WTC11 (cell line): ENCODE measurements around the gene ITGAE.
"Not testable (repeated sequence)": the region's sequence is repeated elsewhere in the genome, so short reads cannot be mapped to it uniquely, and the experiment has no call there.

Source experiments
- CBFB ChIP-seq: sonication (generic); formaldehyde crosslinking; IDR thresholded peaks from 2 replicates; pipeline ENCODE4 v1.8.1; 2022; ENCODE audit warnings: mild to moderate bottlenecking, low read depth, missing genetic modification reagents
- FOXK1 ChIP-seq: sonication (generic); formaldehyde crosslinking; IDR thresholded peaks from 2 replicates; pipeline ENCODE4 v1.8.0; 2022; ENCODE audit warnings: mild to moderate bottlenecking, moderate library complexity, missing genetic modification reagents
- GRHL2 ChIP-seq: fragments of 250-450 bp; sonication (Bioruptor Pico); IDR thresholded peaks from 2 replicates; pipeline ENCODE4 v1.8.0; 2022; ENCODE audit warnings: mild to moderate bottlenecking, moderate library complexity; ENCODE audit not compliant: insufficient replicate concordance, severe bottlenecking
- NFATC4 ChIP-seq: fragments of 250-450 bp; sonication (Bioruptor Pico); IDR thresholded peaks from 2 replicates; pipeline ENCODE4 v1.9.0; 2021; ENCODE audit warnings: mild to moderate bottlenecking
- NFYB ChIP-seq: sonication (generic); formaldehyde crosslinking; conservative IDR thresholded peaks from 2 replicates; pipeline ENCODE4 v1.8.0; 2022; ENCODE audit warnings: low read depth, missing genetic modification reagents
- TF ChIP-seq, protein P1 (sequence below): sonication (generic); formaldehyde crosslinking; IDR thresholded peaks from 2 replicates; pipeline ENCODE4 v1.8.0; 2022; ENCODE audit warnings: mild to moderate bottlenecking, missing genetic modification reagents
- TF ChIP-seq, protein P2 (sequence below): fragments of 200-600 bp; IDR thresholded peaks from 2 replicates; pipeline ENCODE4 v1.8.0; 2022; ENCODE audit warnings: antibody characterized with exemption
- TF ChIP-seq, protein P3 (sequence below): sonication (generic); formaldehyde crosslinking; IDR thresholded peaks from 2 replicates; pipeline ENCODE4 v1.8.1; 2023; ENCODE audit warnings: mild to moderate bottlenecking, missing genetic modification reagents, moderate library complexity
- TF ChIP-seq, protein P4 (sequence below): sonication (generic); formaldehyde crosslinking; IDR thresholded peaks from 2 replicates; pipeline ENCODE4 v1.8.0; 2023; ENCODE audit warnings: missing genetic modification reagents
- TF ChIP-seq, protein P5 (sequence below): sonication (generic); formaldehyde crosslinking; IDR thresholded peaks from 2 replicates; pipeline ENCODE4 v1.8.1; 2023; ENCODE audit warnings: mild to moderate bottlenecking, missing genetic modification reagents

DNA sequence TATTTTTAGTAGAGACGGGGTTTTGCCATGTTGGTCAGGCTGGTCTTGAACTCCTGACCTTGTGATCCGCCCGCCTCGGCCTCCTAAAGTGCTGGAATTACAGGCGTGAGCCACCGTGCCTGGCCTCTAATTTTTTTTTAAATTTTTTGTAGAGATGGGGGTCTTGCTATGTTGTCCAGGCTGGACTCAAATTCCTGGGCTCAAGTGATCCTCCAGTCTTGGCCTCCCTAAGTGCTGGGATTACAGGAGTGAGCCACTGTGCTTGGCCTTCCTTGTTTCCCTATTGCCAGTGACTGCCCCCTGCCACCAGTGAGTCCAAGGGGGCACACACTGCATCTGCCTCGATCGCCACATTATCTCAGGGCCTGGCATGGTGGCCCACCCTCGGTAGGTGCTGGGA lies 6.8 kb downstream of the ITGAE start:
- TF ChIP-seq CBFB (CRISPR knock-in tag); NFATC4 (CRISPR knock-in tag); FOXK1 (CRISPR knock-in tag); GRHL2 (CRISPR knock-in tag); NFYB: not testable (repeated sequence)
- TF ChIP-seq, protein P1, sequence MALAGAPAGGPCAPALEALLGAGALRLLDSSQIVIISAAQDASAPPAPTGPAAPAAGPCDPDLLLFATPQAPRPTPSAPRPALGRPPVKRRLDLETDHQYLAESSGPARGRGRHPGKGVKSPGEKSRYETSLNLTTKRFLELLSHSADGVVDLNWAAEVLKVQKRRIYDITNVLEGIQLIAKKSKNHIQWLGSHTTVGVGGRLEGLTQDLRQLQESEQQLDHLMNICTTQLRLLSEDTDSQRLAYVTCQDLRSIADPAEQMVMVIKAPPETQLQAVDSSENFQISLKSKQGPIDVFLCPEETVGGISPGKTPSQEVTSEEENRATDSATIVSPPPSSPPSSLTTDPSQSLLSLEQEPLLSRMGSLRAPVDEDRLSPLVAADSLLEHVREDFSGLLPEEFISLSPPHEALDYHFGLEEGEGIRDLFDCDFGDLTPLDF (CRISPR knock-in tag), result not testable (repeated sequence)
- TF ChIP-seq, protein P2, sequence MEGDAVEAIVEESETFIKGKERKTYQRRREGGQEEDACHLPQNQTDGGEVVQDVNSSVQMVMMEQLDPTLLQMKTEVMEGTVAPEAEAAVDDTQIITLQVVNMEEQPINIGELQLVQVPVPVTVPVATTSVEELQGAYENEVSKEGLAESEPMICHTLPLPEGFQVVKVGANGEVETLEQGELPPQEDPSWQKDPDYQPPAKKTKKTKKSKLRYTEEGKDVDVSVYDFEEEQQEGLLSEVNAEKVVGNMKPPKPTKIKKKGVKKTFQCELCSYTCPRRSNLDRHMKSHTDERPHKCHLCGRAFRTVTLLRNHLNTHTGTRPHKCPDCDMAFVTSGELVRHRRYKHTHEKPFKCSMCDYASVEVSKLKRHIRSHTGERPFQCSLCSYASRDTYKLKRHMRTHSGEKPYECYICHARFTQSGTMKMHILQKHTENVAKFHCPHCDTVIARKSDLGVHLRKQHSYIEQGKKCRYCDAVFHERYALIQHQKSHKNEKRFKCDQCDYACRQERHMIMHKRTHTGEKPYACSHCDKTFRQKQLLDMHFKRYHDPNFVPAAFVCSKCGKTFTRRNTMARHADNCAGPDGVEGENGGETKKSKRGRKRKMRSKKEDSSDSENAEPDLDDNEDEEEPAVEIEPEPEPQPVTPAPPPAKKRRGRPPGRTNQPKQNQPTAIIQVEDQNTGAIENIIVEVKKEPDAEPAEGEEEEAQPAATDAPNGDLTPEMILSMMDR, result not testable (repeated sequence)
- TF ChIP-seq, protein P3, sequence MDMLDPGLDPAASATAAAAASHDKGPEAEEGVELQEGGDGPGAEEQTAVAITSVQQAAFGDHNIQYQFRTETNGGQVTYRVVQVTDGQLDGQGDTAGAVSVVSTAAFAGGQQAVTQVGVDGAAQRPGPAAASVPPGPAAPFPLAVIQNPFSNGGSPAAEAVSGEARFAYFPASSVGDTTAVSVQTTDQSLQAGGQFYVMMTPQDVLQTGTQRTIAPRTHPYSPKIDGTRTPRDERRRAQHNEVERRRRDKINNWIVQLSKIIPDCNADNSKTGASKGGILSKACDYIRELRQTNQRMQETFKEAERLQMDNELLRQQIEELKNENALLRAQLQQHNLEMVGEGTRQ (CRISPR knock-in tag), result not testable (repeated sequence)
- TF ChIP-seq, protein P4, sequence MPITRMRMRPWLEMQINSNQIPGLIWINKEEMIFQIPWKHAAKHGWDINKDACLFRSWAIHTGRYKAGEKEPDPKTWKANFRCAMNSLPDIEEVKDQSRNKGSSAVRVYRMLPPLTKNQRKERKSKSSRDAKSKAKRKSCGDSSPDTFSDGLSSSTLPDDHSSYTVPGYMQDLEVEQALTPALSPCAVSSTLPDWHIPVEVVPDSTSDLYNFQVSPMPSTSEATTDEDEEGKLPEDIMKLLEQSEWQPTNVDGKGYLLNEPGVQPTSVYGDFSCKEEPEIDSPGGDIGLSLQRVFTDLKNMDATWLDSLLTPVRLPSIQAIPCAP (CRISPR knock-in tag), result not testable (repeated sequence)
- TF ChIP-seq, protein P5, sequence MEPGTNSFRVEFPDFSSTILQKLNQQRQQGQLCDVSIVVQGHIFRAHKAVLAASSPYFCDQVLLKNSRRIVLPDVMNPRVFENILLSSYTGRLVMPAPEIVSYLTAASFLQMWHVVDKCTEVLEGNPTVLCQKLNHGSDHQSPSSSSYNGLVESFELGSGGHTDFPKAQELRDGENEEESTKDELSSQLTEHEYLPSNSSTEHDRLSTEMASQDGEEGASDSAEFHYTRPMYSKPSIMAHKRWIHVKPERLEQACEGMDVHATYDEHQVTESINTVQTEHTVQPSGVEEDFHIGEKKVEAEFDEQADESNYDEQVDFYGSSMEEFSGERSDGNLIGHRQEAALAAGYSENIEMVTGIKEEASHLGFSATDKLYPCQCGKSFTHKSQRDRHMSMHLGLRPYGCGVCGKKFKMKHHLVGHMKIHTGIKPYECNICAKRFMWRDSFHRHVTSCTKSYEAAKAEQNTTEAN (CRISPR knock-in tag), result not testable (repeated sequence)
